ENCODE data around the gene NRDC.

DNA sequence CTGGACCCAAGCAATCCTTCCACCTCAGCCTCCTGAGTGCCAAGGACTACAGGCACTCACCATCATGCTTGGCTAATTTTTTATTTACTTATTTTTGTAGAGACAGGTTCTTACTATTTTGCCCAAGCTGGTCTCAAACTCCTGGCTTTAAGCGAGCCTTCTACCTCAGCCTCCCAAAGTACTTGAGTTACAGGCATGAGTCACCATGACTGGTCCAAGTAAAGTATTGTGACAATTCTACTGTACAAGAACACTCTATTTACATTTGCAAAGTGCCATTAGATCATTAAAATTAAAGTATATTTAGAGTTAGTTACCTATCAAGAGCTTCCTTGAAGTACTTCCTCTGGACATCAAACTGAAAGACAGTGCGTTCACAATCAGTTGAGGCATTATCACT lies 44.8 kb downstream of the NRDC start:
- TF ChIP-seq ZNF766 (CRISPR knock-in tag; conservative IDR thresholded peaks at IDR 0.05) (no peak), NR2C2 (CRISPR knock-in tag; IDR thresholded peaks at IDR 0.05) (no peak), NR2C2 (tag; IDR thresholded peaks at IDR 0.05) (no peak), EP300 (IDR thresholded peaks at IDR 0.05; ENCODE audit: low read length) (no peak), DNMT1 (IDR thresholded peaks at IDR 0.05) (no peak), E2F3 (CRISPR knock-in tag; IDR thresholded peaks at IDR 0.05) (no peak)
- TF ChIP-seq, protein P1, sequence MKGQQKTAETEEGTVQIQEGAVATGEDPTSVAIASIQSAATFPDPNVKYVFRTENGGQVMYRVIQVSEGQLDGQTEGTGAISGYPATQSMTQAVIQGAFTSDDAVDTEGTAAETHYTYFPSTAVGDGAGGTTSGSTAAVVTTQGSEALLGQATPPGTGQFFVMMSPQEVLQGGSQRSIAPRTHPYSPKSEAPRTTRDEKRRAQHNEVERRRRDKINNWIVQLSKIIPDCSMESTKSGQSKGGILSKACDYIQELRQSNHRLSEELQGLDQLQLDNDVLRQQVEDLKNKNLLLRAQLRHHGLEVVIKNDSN (CRISPR knock-in tag; IDR thresholded peaks at IDR 0.05): no peak
- TF ChIP-seq, protein P2, sequence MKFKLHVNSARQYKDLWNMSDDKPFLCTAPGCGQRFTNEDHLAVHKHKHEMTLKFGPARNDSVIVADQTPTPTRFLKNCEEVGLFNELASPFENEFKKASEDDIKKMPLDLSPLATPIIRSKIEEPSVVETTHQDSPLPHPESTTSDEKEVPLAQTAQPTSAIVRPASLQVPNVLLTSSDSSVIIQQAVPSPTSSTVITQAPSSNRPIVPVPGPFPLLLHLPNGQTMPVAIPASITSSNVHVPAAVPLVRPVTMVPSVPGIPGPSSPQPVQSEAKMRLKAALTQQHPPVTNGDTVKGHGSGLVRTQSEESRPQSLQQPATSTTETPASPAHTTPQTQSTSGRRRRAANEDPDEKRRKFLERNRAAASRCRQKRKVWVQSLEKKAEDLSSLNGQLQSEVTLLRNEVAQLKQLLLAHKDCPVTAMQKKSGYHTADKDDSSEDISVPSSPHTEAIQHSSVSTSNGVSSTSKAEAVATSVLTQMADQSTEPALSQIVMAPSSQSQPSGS (CRISPR knock-in tag; IDR thresholded peaks at IDR 0.05): no peak
- TF ChIP-seq, protein P3, sequence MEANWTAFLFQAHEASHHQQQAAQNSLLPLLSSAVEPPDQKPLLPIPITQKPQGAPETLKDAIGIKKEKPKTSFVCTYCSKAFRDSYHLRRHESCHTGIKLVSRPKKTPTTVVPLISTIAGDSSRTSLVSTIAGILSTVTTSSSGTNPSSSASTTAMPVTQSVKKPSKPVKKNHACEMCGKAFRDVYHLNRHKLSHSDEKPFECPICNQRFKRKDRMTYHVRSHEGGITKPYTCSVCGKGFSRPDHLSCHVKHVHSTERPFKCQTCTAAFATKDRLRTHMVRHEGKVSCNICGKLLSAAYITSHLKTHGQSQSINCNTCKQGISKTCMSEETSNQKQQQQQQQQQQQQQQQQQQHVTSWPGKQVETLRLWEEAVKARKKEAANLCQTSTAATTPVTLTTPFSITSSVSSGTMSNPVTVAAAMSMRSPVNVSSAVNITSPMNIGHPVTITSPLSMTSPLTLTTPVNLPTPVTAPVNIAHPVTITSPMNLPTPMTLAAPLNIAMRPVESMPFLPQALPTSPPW (CRISPR knock-in tag; IDR thresholded peaks at IDR 0.05): no peak
- TF ChIP-seq, protein P4, sequence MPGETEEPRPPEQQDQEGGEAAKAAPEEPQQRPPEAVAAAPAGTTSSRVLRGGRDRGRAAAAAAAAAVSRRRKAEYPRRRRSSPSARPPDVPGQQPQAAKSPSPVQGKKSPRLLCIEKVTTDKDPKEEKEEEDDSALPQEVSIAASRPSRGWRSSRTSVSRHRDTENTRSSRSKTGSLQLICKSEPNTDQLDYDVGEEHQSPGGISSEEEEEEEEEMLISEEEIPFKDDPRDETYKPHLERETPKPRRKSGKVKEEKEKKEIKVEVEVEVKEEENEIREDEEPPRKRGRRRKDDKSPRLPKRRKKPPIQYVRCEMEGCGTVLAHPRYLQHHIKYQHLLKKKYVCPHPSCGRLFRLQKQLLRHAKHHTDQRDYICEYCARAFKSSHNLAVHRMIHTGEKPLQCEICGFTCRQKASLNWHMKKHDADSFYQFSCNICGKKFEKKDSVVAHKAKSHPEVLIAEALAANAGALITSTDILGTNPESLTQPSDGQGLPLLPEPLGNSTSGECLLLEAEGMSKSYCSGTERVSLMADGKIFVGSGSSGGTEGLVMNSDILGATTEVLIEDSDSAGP (CRISPR knock-in tag; IDR thresholded peaks at IDR 0.05): no peak
- TF ChIP-seq, protein P5, sequence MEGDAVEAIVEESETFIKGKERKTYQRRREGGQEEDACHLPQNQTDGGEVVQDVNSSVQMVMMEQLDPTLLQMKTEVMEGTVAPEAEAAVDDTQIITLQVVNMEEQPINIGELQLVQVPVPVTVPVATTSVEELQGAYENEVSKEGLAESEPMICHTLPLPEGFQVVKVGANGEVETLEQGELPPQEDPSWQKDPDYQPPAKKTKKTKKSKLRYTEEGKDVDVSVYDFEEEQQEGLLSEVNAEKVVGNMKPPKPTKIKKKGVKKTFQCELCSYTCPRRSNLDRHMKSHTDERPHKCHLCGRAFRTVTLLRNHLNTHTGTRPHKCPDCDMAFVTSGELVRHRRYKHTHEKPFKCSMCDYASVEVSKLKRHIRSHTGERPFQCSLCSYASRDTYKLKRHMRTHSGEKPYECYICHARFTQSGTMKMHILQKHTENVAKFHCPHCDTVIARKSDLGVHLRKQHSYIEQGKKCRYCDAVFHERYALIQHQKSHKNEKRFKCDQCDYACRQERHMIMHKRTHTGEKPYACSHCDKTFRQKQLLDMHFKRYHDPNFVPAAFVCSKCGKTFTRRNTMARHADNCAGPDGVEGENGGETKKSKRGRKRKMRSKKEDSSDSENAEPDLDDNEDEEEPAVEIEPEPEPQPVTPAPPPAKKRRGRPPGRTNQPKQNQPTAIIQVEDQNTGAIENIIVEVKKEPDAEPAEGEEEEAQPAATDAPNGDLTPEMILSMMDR (IDR thresholded peaks at IDR 0.05 in 2 of 3, conservative IDR thresholded peaks at IDR 0.05 in 1 of 3; ENCODE audit: insufficient read depth in 2 of 3, low read depth in 1 of 3, low read length in 3 of 3): no peak
